ENCODE results near the gene LCA5L. TPM values are rescaled to one million over a fixed set of nuclear protein-coding genes. Genes with fewer than 3 reads are reported as not detected.

The LCA5L gene
- total RNA-seq, 1 experiment from 2014 or later, result 2.8 TPM

DNA sequence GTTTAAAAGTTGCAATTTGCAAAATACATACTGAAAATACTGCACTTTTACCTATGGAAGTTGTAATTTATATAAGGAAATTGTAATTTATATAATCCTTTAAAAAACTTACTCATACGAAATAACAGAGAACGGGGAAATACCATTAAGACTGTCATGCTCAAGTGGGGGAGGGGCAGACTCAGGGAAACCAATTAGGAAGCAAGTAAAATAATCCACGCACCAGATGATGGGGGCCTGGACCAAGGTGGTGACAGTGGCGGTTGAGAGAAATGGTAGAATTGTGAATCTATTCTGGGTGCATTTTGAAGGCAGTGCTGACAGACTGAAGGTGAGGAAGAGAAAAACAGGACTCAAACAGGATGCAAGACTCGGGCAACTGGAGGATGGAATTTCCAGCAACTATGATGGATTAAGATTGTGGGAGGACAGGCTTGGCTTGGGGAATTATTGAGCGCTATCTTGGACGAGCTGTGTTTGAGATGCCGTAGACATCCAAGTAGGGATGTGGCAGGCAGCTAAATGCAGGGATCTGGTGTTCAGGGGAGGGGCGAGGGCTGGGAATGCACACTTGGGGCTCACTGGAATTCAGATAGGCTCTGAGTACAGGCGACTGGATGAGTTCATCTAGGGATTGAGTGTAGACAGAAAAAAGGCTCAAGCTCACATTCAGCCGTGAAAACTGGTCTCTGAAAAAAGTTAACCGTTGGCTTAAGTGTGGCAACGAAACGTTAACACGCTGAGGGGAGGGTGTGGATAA lies 977 bp downstream of the LCA5L start:
- Mint-ChIP-seq H3K9me3 (ENCODE audit: unreplicated experiment) (no peaks in the 10 kb centered on the region), H3K27me3 (ENCODE audit: insufficient read depth, unreplicated experiment) (no peaks in the 10 kb centered on the region), H3K27ac (ENCODE audit: low read depth, unreplicated experiment) (peak overlapping the region; percentile 96), H3K4me3 (ENCODE audit: unreplicated experiment) (peak overlapping the region; percentile 89), H3K36me3 (ENCODE audit: insufficient read depth, unreplicated experiment) (peaks cover 13% of the 10 kb centered on the region), H3K4me1 (ENCODE audit: insufficient read depth, unreplicated experiment) (peaks cover 9% of the 10 kb centered on the region)
- peak; percentile 13 for DNase-seq (ENCODE audit: unreplicated experiment)
- ChIA-PET CTCF (interaction anchor here (0.7 to 5.7 kb wide), 5 partner anchors 16 to 284 kb away, joined by 3 to 59 read pairs (median 4); no protein-coding TSS in a partner anchor), POLR2A (interaction anchor here (0.6 to 1.7 kb wide), 5 partner anchors 23 to 1618 kb away, joined by 3 to 10 read pairs (median 4); no protein-coding TSS in a partner anchor)
- no TSS peak for BruUV-seq (replicated peaks)
- intact Hi-C loops (cut with micrococcal nuclease), result loop anchor here (2.0 to 5.0 kb wide), 2 partner anchors 57 to 72 kb away; no protein-coding TSS in a partner anchor
- TF ChIP-seq CTCF (IDR thresholded peaks at IDR 0.05; ENCODE audit: unreplicated experiment), result no peak

DNA sequence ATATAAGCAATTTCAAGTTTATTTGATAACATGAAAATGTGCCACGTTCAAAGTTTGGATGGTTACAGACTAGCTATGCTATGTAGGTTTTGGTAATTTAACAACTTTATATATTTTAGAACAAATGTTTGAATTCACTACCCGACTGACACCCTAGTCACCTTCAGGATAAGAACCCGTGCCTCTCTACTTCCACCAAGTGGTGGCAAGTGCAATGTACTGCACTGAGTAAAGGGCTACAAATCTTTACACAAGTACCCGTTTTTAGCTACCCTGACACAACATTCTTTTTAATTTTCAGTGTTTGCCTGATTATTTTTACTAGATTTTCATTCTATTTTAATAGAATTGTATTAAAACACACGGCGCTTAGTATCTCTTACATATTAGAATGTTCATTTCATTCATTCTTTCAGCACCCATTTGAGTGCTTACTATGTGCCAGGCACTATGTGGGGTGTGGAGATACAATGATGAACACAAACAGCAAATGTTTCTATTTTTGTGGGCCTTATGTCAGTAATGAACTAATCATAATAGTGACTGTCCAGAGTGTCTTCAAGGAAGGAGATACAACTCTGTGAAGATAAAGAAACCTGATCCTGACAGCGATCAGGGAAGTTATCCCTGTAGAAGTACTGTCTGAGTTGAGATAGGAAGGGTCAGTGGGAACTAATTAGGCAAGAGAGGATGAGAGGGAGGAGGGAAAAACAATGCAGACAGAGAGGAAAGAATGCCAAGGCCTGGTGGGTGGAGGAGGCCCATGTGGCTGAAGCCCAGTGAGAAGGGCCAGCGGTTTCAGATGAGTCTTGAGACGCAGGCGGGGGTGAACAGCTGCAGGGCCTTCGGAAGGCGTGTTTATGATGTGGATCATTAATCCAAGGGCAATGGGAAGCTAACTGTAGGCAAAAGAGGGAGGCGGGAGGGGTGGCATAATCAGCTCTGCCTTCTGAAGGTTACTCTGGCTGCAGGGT lies 3.8 kb downstream of the LCA5L start:
- Mint-ChIP-seq H3K36me3 (ENCODE audit: insufficient read depth, unreplicated experiment) (peaks cover 9% of the 10 kb centered on the region), H3K4me1 (ENCODE audit: insufficient read depth, unreplicated experiment) (peaks cover 9% of the 10 kb centered on the region), H3K4me3 (ENCODE audit: unreplicated experiment) (no peak overlapping the region), H3K27me3 (ENCODE audit: insufficient read depth, unreplicated experiment) (no peaks in the 10 kb centered on the region), H3K9me3 (ENCODE audit: unreplicated experiment) (no peaks in the 10 kb centered on the region), H3K27ac (ENCODE audit: low read depth, unreplicated experiment) (no peak overlapping the region)
- CTCF ChIA-PET, result interaction anchor here (0.6 to 5.7 kb wide), 38 partner anchors 8 to 703 kb away, joined by 3 to 59 read pairs (median 4); no protein-coding TSS in a partner anchor
- BruUV-seq (replicated peaks), result no TSS peak
- DNase-seq (ENCODE audit: unreplicated experiment), result peak; percentile 61
- intact Hi-C loops (cut with micrococcal nuclease), result loop anchor here (1.0 to 5.0 kb wide), 2 partner anchors 54 to 257 kb away; no protein-coding TSS in a partner anchor
- POLR2A ChIA-PET, result interaction anchor here (0.9 to 1.8 kb wide), 4 partner anchors 54 to 259 kb away, joined by 3 to 8 read pairs (median 4); partner anchors contain the start of genes HMGN1 and PSMG1
- TF ChIP-seq CTCF (IDR thresholded peaks at IDR 0.05; ENCODE audit: unreplicated experiment), result peak; percentile 78

DNA sequence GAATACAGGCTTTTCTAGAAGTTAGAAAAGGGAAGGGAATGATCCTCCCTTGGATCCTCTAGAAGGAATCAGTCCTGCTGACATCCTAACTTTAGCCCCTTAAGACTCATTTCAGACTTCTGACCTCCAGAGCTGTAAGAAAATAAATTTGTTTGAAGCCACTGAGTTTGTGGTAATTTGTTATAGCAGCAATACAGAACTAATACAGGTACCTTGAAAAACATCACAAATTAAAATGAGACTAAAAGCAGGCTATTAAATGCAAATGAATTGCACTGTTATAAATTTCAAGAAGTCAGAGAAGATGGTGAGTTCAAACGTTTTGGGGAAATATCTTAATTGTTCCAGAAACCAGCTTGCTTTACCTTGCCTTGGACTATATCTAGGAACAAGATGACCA lies 6.3 kb downstream of the LCA5L start:
- H3K27ac Mint-ChIP-seq (ENCODE audit: low read depth, unreplicated experiment), result no peak overlapping the region
- ChIA-PET POLR2A (interaction anchor here (0.7 kb wide), 1 partner anchor 91 kb away, joined by 3 read pairs; no protein-coding TSS in a partner anchor), CTCF (interaction anchor here (5.7 kb wide), 1 partner anchor 11 kb away, joined by 59 read pairs; no protein-coding TSS in a partner anchor)
- H3K4me1 Mint-ChIP-seq (ENCODE audit: insufficient read depth, unreplicated experiment), result peaks cover under 1% of the 10 kb centered on the region
- H3K4me3 Mint-ChIP-seq (ENCODE audit: unreplicated experiment), result no peak overlapping the region
- no peak for DNase-seq (ENCODE audit: unreplicated experiment)
- H3K27me3 Mint-ChIP-seq (ENCODE audit: insufficient read depth, unreplicated experiment), result no peaks in the 10 kb centered on the region
- no TSS peak for BruUV-seq (replicated peaks)
- no peaks in the 10 kb centered on the region for H3K36me3 Mint-ChIP-seq (ENCODE audit: insufficient read depth, unreplicated experiment)
- H3K9me3 Mint-ChIP-seq (ENCODE audit: unreplicated experiment), result no peaks in the 10 kb centered on the region
- intact Hi-C loops (cut with micrococcal nuclease), result no loop called here
- no peak for TF ChIP-seq CTCF (IDR thresholded peaks at IDR 0.05; ENCODE audit: unreplicated experiment)
